H9 (cell line): ENCODE measurements around the gene MCHR2. TPM values are rescaled to one million over a fixed set of nuclear protein-coding genes. Genes with fewer than 3 reads are reported as not detected.

ENCODE experiments used
- DNase-seq: peaks from one replicate; pipeline ENCODE4 v3.0.0-alpha.2; 2017
- H2AFZ ChIP-seq: one replicate; pipeline ENCODE4 v1.6.1; 2013; ENCODE audit warnings: mild to moderate bottlenecking, low read length, control low read depth, moderate library complexity
- H2AK5ac ChIP-seq: 2 replicates; pipeline ENCODE4 v1.6.1; 2013; ENCODE audit warnings: low read length, control low read depth, mixed read lengths; ENCODE audit not compliant: insufficient read length
- H2BK120ac ChIP-seq: one replicate; pipeline ENCODE4 v1.6.1; 2013; ENCODE audit warnings: low read depth, mild to moderate bottlenecking, low read length, control low read depth, inconsistent platforms; ENCODE audit not compliant: poor library complexity, severe bottlenecking
- H2BK12ac ChIP-seq: 2 replicates; pipeline ENCODE4 v1.6.1; 2013; ENCODE audit warnings: low read length, control low read depth, mixed read lengths, low read depth; ENCODE audit not compliant: insufficient read length
- H2BK15ac ChIP-seq: 2 replicates; pipeline ENCODE4 v1.6.1; 2013; ENCODE audit warnings: low read depth, low read length, control low read depth
- H2BK20ac ChIP-seq: one replicate; pipeline ENCODE4 v1.6.1; 2013; ENCODE audit warnings: low read depth, mild to moderate bottlenecking, low read length, control low read depth, inconsistent platforms; ENCODE audit not compliant: poor library complexity, severe bottlenecking
- H2BK5ac ChIP-seq: 2 replicates; pipeline ENCODE4 v1.6.1; 2013; ENCODE audit warnings: low read length, control low read depth, mixed read lengths; ENCODE audit not compliant: insufficient read length
- H3K14ac ChIP-seq: 2 replicates; pipeline ENCODE4 v1.6.1; 2013; ENCODE audit warnings: low read length, control low read depth; ENCODE audit not compliant: insufficient read depth
- H3K18ac ChIP-seq: 2 replicates; pipeline ENCODE4 v1.6.1; 2013; ENCODE audit warnings: low read depth, mild to moderate bottlenecking, mixed read lengths, low read length, control low read depth; ENCODE audit not compliant: insufficient read length
- H3K23ac ChIP-seq: 2 replicates; pipeline ENCODE4 v1.6.1; 2013; ENCODE audit warnings: low read length, control low read depth, mixed read lengths, low read depth; ENCODE audit not compliant: insufficient read length
- H3K23me2 ChIP-seq: 2 replicates; pipeline ENCODE4 v1.6.1; 2013; ENCODE audit warnings: low read depth, mild to moderate bottlenecking, mixed read lengths, low read length, control low read depth; ENCODE audit not compliant: insufficient read length, poor library complexity, severe bottlenecking
- H3K27ac ChIP-seq: 2 replicates; pipeline ENCODE4 v1.5.1; 2013; ENCODE audit warnings: low read length, control low read depth, mixed read lengths, low read depth; ENCODE audit not compliant: insufficient read length
- H3K27me3 ChIP-seq: 2 replicates; pipeline ENCODE4 v1.6.1; 2013; ENCODE audit warnings: low read length, control low read depth, inconsistent platforms; ENCODE audit not compliant: insufficient read depth
- H3K4ac ChIP-seq: 2 replicates; pipeline ENCODE4 v1.6.1; 2013; ENCODE audit warnings: low read depth, mild to moderate bottlenecking, control low read depth, inconsistent platforms, low read length, moderate library complexity
- H3K4me1 ChIP-seq: 2 replicates; pipeline ENCODE4 v1.6.1; 2013; ENCODE audit warnings: low read length, control low read depth, inconsistent platforms; ENCODE audit not compliant: insufficient read depth
- H3K4me2 ChIP-seq: 2 replicates; pipeline ENCODE4 v1.6.1; 2013; ENCODE audit warnings: low read length, control low read depth, mixed read lengths; ENCODE audit not compliant: insufficient read length, insufficient read depth
- H3K56ac ChIP-seq: 2 replicates; pipeline ENCODE4 v1.6.1; 2013; ENCODE audit warnings: low read depth, mild to moderate bottlenecking, mixed read lengths, low read length, control low read depth; ENCODE audit not compliant: insufficient read length
- H3K79me1 ChIP-seq: 2 replicates; pipeline ENCODE4 v1.6.1; 2013; ENCODE audit warnings: low read depth, mild to moderate bottlenecking, moderate library complexity, low read length, control low read depth, inconsistent platforms; ENCODE audit not compliant: insufficient read depth, poor library complexity, severe bottlenecking
- H3K79me2 ChIP-seq: 2 replicates; pipeline ENCODE4 v1.6.1; 2013; ENCODE audit warnings: low read length, control low read depth, inconsistent platforms; ENCODE audit not compliant: insufficient read depth
- H3K9ac ChIP-seq: 2 replicates; pipeline ENCODE4 v1.6.1; 2013; ENCODE audit warnings: low read length, control low read depth, mixed read lengths; ENCODE audit not compliant: insufficient read length; ENCODE audit errors: extremely low read depth
- H3K9me3 ChIP-seq: one replicate; pipeline ENCODE4 v1.6.1; 2013; ENCODE audit warnings: low read depth, low read length, inconsistent platforms; ENCODE audit not compliant: control insufficient read depth
- H3T11ph ChIP-seq: one replicate; pipeline ENCODE4 v1.6.1; 2013; ENCODE audit warnings: mild to moderate bottlenecking, low read length, control low read depth, inconsistent platforms
- H4K20me1 ChIP-seq: one replicate; pipeline ENCODE4 v1.6.1; 2013; ENCODE audit not compliant: control insufficient read depth, insufficient read length, insufficient read depth
- H4K5ac ChIP-seq: 2 replicates; pipeline ENCODE4 v1.6.1; 2013; ENCODE audit warnings: low read depth, mild to moderate bottlenecking, mixed read lengths, low read length, control low read depth; ENCODE audit not compliant: insufficient read length
- H4K8ac ChIP-seq: replicated peaks from 2 replicates; pipeline ENCODE4 v1.6.1; 2013; ENCODE audit warnings: low read length, control low read depth, mixed read lengths, low read depth; ENCODE audit not compliant: insufficient read length
- H4K91ac ChIP-seq: 2 replicates; pipeline ENCODE4 v1.6.1; 2013; ENCODE audit warnings: low read depth, mild to moderate bottlenecking, moderate library complexity, mixed read lengths, low read length, control low read depth; ENCODE audit not compliant: insufficient read length
- H3K27ac Mint-ChIP-seq, 3 experiments: 2 replicates in 2 of 3; 3 replicates in 1 of 3; pipeline ENCODE4 v1.8.0; 2020 to 2021; ENCODE audit warnings: mixed read lengths in 3 of 3, mild to moderate bottlenecking in 1 of 3, moderate library complexity in 1 of 3
- H3K27me3 Mint-ChIP-seq: 2 replicates; pipeline ENCODE4 v1.8.0; 2021; ENCODE audit warnings: low read depth, mild to moderate bottlenecking, moderate library complexity, mixed read lengths
- H3K36me3 Mint-ChIP-seq, 3 experiments: 2 replicates in 2 of 3; 3 replicates in 1 of 3; pipeline ENCODE4 v1.8.0; 2020 to 2021; ENCODE audit warnings: low read depth in 3 of 3, mixed read lengths in 3 of 3; ENCODE audit not compliant: insufficient read depth in 1 of 3
- H3K4me1 Mint-ChIP-seq, 2 experiments: 2 replicates each; pipeline ENCODE4 v1.8.0; 2020; ENCODE audit warnings: mixed read lengths in 2 of 2
- H3K4me3 Mint-ChIP-seq, 2 experiments: 2 replicates in 1 of 2; 3 replicates in 1 of 2; pipeline ENCODE4 v1.8.0; 2020 to 2021; ENCODE audit warnings: mild to moderate bottlenecking in 2 of 2, mixed read lengths in 2 of 2, moderate library complexity in 1 of 2
- H3K9me3 Mint-ChIP-seq, 2 experiments: 2 replicates in 1 of 2; 3 replicates in 1 of 2; pipeline ENCODE4 v1.8.0; 2020; ENCODE audit warnings: mild to moderate bottlenecking in 2 of 2, mixed read lengths in 2 of 2, moderate library complexity in 1 of 2
- WGBS: extraction: QIAGEN DNeasy Blood & Tissue Kit; methylation state at CpG from one replicate; pipeline ENCODE4 v1.1.7; 2013; ENCODE audit warnings: missing lambda C conversion rate, low lambda C conversion rate, mixed read lengths; ENCODE audit not compliant: insufficient read length; ENCODE audit errors: extremely low coverage; 5-methylcytosine and 5-hydroxymethylcytosine counted together
- total RNA-seq: library from RNA; stranded (reverse); gene quantifications from 2 replicates; pipeline ENCODE4 v1.2.1, GENCODE V29; 2021
- TF ChIP-seq, protein P1 (sequence below): fragments of 200-600 bp; sonication (generic); conservative IDR thresholded peaks from 3 replicates; pipeline ENCODE4 v1.8.0; 2021; ENCODE audit warnings: antibody characterized with exemption, mild to moderate bottlenecking

Gene MCHR2
- total RNA-seq, 1 experiment from 2014 or later: not detected

DNA sequence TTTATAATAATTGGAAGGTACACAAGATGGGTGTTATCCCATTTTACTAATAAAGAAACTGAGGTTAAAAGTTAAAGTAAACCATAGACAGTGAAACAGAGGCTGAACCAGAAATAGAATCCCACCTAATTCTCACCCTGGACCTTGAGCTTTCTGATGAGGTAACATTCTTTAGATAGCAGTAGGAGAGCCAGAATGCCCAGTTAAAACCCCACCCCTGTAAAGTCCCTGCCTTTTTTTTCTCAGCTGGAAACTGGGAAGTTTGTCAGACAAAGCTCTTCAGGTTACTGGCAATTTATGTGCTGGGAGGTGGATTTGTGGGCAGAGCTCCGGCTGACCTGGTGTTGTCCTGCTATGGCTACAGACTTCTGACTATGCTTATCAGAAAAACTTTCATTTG is 1.9 kb upstream of the MCHR2 start:
- no peak overlapping the region for H2BK20ac ChIP-seq
- no peak overlapping the region for H2AK5ac ChIP-seq
- no peaks in the 10 kb centered on the region for H3K79me1 ChIP-seq
- no peak overlapping the region for H3K9ac ChIP-seq
- Mint-ChIP-seq H3K36me3 (no peaks in the 10 kb centered on the region), H3K4me3 (no peak overlapping the region), H3K9me3 (no peaks in the 10 kb centered on the region), H3K4me1 (peaks cover 6 to 12% of the 10 kb centered on the region in 2 experiments), H3K27me3 (peaks cover 58% of the 10 kb centered on the region), H3K27ac (no peak overlapping the region)
- no peaks in the 10 kb centered on the region for H3K4me1 ChIP-seq
- no peak overlapping the region for H3K56ac ChIP-seq
- no peak overlapping the region for H3K27ac ChIP-seq
- no peak overlapping the region for H2AFZ ChIP-seq
- no peak overlapping the region for H2BK5ac ChIP-seq
- H3K4me2 ChIP-seq: no peak overlapping the region
- no peak overlapping the region for H2BK12ac ChIP-seq
- H3K9me3 ChIP-seq: no peaks in the 10 kb centered on the region
- H3K18ac ChIP-seq: no peak overlapping the region
- no peak overlapping the region for H3T11ph ChIP-seq
- H4K8ac ChIP-seq: no peak overlapping the region
- WGBS: no CpG with 5 or more reads among the region's 1 CpG
- no peaks in the 10 kb centered on the region for H3K79me2 ChIP-seq
- H2BK120ac ChIP-seq: no peak overlapping the region
- H3K4ac ChIP-seq: no peak overlapping the region
- H3K23me2 ChIP-seq: peaks cover 7% of the 10 kb centered on the region
- H4K20me1 ChIP-seq: no peaks in the 10 kb centered on the region
- no peak overlapping the region for H4K5ac ChIP-seq
- H3K14ac ChIP-seq: no peak overlapping the region
- no peak overlapping the region for H3K23ac ChIP-seq
- TF ChIP-seq, protein P1, sequence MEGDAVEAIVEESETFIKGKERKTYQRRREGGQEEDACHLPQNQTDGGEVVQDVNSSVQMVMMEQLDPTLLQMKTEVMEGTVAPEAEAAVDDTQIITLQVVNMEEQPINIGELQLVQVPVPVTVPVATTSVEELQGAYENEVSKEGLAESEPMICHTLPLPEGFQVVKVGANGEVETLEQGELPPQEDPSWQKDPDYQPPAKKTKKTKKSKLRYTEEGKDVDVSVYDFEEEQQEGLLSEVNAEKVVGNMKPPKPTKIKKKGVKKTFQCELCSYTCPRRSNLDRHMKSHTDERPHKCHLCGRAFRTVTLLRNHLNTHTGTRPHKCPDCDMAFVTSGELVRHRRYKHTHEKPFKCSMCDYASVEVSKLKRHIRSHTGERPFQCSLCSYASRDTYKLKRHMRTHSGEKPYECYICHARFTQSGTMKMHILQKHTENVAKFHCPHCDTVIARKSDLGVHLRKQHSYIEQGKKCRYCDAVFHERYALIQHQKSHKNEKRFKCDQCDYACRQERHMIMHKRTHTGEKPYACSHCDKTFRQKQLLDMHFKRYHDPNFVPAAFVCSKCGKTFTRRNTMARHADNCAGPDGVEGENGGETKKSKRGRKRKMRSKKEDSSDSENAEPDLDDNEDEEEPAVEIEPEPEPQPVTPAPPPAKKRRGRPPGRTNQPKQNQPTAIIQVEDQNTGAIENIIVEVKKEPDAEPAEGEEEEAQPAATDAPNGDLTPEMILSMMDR: no peak
- peaks cover 14% of the 10 kb centered on the region; the same call in 1 of the 2 replicates for H3K27me3 ChIP-seq
- H2BK15ac ChIP-seq: no peak overlapping the region
- H4K91ac ChIP-seq: no peak overlapping the region
- DNase-seq: no peak
